C4-2B (cell line): ENCODE measurements around the gene CCDC88B.

Experiments used
- H3K27ac ChIP-seq: fragments of 450-650 bp; 2 replicates; pipeline ENCODE4 v1.5.1; 2017
- CTCF ChIP-seq: fragments of 450-650 bp; conservative IDR thresholded peaks from 2 replicates; pipeline ENCODE4 v1.5.1; 2017; ENCODE audit warnings: mild to moderate bottlenecking
- ZFX ChIP-seq: fragments of 450-650 bp; IDR thresholded peaks from 2 replicates; pipeline ENCODE4 v1.6.1; 2017

The CCDC88B gene

DNA sequence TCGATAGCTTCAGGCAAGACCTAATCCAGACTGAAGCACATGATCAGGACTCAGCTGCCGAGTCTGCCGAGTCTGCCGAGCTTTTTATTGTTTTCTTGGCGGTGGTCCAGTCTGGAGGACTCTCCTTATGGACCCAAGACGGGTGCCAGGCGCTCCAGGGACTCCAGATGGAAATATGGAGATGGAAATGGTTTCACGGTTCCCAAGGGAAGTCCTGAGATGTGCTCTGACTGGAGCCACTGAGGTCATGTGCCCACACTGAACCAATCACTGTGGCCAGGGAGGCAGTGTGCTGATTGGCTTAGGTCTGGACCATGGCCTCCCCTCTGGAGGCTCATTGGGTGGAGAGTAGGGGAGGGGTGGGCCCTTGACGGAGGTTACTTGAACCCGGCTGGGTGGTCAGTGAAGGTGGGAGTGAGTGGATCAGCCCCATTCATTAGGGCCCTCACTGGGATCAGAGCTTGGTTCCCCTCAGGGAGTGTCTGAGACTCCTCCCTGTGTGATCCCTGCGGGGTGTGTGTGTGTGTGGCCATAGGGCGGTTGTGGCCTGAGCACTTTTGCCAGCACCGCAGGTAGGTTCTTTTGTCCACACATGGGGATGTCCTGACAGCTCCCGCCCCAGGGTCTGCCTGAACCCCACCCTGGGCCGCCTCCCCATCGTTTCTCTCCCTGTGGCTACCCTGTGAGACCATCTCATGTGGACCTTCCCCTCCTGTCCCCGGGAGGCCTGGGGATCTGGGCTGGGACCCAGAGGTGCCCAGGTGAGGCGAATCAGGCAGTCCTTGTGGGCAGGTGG is 33.0 kb downstream of the CCDC88B start:
- TF ChIP-seq CTCF (no peak), ZFX (no peak)
- peak overlapping the region; percentile 11; the same call in 1 of the 2 replicates for H3K27ac ChIP-seq

DNA sequence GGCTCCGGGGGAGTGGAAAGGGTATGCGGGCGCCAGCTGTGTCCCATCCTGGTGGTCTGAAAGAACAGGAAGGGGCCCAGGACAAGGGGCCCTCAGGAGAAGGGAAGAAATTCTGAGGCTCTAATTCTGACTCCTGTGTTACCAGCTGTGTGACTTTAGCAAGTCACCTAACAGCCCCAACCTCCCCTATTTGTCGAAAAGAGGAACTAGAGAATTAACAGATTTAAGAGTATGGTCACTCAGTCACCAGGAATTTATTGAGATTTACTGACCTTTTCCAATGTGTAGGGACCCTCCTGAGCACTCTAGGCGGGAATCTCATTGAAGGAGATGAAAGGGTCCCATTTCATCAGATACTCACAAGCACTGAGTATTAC is 33.6 kb downstream of the CCDC88B start:
- H3K27ac ChIP-seq = peak overlapping the region; percentile 11; the same call in 1 of the 2 replicates
- TF ChIP-seq CTCF = no peak
- no peak for TF ChIP-seq ZFX

DNA sequence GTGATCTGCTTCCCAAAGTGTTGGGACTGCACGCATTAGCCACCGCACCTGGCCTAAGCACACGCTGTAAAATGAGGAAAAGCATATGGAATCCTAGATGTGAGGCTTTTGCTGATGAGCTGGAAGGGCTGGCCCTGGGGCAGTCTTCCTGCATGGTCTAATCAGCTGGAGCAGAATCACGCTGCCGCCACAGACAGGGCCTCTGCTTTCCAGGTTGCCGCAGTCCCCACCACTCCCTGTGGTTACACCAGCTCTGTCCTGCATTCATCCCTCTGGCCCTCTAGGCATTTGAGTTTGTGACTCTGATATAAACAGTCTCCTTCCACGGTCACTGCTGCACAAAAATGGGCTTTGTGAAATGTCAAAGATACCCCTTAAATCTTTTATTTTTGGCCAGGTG is 36.1 kb downstream of the CCDC88B start:
- peak overlapping the region; percentile 43 for H3K27ac ChIP-seq
- TF ChIP-seq CTCF (no peak), ZFX (no peak)

- no peak for TF ChIP-seq ZFX
- TF ChIP-seq CTCF = no peak
- peak overlapping the region; percentile 89 for H3K27ac ChIP-seq
Observed at GRCh38 chr11:64378335-64378880, 38.4 kb downstream of the CCDC88B start.

DNA sequence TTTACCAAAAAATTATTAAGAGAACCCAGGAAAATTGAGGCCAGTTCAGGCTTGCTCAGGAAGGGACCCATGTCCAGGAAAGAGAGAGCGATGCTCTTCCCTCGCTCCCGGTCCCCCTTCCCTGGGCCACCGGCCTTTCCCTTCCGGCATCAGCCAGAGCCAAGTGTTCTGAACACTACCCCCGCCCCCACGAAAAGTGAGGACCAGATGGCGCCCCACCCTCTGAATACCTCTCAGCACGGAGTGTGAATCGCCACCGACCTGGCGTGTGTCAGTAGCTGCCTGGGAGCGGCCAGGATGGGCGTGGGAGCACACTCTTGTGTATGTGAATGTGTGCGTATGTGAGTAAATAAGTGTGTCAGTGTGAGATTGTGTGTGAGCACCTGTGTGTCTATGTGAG is 39.2 kb downstream of the CCDC88B start:
- TF ChIP-seq ZFX (no peak), CTCF (no peak)
- peak overlapping the region; percentile 89 for H3K27ac ChIP-seq

DNA sequence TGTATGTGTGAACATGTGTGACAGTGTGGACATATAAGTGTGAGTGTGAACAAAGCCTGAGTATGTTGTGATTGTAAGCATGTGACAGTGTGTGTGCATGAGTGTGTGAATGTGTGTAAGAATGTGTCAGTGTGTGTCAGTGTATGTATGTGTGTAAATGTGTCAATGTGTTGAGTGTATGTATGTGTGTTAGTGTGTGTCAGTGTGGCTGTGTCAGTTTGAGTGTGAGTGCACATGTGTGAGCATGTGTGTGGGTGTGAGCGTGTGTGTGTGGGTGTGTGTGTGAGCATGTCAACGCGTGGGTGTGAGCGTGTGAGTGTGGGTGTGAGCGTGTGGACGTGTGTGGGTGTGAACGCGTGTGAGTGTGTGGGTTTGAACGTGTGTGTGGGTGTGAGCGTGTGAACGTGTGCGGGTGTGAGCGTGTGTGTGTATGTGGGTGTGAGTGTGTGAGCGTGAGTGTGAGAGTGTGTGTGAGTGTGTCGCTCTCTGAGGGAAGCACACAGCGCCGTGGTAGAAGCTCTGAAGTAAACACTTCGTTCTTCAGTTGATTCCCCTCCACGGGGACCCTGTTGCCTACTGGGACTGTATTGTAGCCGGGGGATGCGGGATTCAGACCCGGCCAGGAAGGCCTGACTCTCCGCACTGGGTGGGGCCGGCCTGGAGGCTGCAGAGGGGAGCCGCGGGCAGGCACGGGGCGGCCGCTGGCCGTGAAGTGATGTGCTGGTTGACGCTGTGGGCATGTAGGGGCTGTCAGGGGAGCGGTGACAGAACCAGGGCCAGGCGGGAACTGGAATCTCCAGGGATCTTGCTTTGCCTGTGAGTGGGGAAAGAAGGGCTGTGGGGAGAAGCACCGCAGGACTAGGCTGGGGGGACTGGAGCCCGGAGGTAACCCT is 40.1 kb downstream of the CCDC88B start:
- H3K27ac ChIP-seq = peak overlapping the region; percentile 89
- TF ChIP-seq CTCF = no peak
- TF ChIP-seq ZFX = no peak

GRCh38 chr11:64381350-64381749 is 41.3 kb downstream of the CCDC88B start:
- peak overlapping the region; percentile 89; the same call in 1 of the 2 replicates for H3K27ac ChIP-seq
- TF ChIP-seq ZFX (no peak), CTCF (no peak)
